Measurements from ENCODE around the gene CEMIP2.

DNA sequence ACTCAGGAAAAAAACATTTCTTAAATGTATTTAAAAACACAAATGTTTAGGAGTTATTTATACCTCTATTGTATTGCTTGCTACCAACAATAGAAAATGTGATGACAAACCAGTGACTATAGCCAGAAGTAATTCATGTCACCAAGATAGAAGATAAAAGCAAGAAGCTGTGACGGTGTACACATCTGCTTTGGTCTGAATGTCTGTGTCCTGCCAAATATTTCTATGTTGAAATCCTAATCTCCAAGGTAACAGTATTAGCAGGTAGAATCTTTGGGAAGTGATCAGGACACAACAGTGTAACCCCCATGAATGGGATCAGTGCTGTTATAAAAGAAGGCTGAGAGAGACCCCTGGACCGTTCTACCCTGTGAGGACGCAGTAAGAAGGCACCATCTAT is 74.7 kb downstream of the CEMIP2 start:
- TF ChIP-seq CTCF (conservative IDR thresholded peaks at IDR 0.05 in 1 of 2, IDR thresholded peaks at IDR 0.05 in 1 of 2; ENCODE audit: extremely low read depth in 1 of 2, insufficient read depth in 1 of 2, low read depth in 1 of 2, low read length in 2 of 2) (no peak), EZH2 (IDR thresholded peaks at IDR 0.05; ENCODE audit: borderline replicate concordance, low read length) (no peak)

Data from mammary epithelial cell (primary cell).